GM19035 (cell line): Measurements from ENCODE around the gene ERAP2.
A peak's percentile ranks its signal among the peaks of the same experiment; 100 is the strongest.

ENCODE experiments used
- ATAC-seq: cut with Tn5 transposase; IDR thresholded peaks from one replicate; pipeline ENCODE4 v1.9.1; 2021; ENCODE audit not compliant: unreplicated experiment

The ERAP2 gene

DNA sequence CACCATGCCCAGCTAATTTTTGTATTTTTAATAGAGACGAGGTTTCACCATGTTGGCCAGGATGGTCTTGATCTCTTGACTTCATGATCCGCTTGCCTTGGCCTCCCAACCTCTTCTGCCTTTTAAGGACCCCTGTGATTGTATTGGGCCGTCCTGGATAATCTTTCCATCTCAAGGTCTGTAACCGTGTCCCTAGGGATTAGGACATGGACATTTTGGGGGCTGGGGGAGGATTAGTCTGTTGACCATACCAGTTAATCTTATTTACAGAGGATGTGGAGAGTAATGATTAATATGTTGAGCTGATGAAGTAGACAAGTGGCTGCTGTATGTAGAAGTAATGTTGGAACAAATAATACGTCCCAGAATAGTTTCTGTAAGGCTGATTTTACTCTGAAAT lies 82.7 kb downstream of the ERAP2 start:
- ATAC-seq: no peak

DNA sequence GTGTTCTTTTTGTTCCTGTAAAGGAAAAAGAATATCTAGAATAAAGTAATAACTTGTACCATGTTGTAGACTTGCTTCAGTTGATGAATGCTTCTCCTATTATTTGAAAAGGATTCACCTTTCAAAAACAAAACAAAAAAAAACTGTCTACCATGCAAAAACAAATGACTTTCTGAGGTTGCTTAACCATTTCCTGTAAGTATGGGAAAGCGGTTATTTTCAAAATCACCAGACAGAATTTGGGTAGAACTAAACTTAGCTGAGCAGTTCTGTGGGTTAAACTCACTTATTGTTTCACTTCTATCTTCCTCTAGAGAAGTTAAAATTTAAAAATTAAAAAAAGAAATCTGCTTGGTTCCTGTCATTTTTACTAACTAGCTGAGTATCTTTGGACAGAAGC lies 84.8 kb downstream of the ERAP2 start:
- ATAC-seq: peak; percentile 66

DNA sequence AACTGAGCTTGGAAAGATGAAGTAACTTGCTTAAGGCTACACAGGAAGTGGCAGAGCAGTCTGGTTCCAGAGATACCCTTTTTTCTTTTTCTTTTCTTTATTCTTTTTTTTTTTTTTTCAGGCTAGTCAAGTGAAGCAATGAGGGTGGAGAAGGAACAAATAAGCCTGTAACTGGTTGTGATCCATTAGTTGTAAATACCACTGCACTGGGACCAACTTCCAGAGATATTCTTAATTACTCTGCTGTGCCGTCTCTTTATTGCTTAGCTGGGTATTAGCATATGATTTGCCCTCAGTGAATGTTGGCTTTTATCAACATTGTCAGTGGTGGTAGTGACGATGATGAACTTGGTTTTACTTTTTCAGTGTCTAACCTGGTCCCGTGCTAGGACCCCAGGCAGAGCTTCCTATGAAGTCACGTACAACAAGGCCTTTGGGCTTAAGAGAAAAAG lies 86.3 kb downstream of the ERAP2 start:
- no peak for ATAC-seq

DNA sequence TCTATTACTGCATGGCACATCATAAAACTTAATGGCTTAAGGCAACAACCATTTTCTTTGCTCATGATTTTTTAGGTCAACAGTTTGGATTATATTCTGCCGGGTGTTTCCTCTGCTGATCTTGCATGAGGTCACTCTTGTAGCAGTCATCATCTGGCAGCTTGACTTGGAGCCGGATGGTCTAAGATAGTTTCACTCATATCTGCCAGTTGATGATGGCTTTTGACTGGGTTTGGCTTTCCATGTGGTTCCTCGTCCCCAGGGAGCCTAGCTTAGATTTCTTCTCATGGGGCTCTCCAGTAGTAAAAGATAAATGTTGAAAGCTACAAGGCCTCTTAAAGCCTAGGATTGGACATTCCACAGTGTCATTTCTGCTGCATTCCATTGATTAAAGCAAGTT lies 87.0 kb downstream of the ERAP2 start:
- peak; percentile 41 for ATAC-seq

DNA sequence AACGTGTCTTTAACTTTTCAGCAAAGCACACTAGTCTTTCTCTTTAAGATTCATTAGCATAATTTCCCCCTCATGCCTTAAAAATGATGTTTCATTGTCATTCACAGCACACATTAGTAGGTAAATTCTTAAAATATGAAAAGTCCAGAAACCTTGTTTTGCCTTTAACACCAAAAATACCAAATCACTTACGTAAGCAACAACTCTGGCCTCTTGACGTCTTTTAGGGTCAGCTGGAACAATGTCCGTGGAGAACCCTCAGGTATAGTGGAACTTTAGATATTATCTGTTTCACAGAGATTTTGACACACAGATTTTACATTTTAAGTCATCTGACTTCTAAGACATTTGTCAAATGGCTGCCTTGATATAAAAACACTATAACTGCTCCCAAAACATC lies 90.5 kb downstream of the ERAP2 start:
- ATAC-seq: no peak

DNA sequence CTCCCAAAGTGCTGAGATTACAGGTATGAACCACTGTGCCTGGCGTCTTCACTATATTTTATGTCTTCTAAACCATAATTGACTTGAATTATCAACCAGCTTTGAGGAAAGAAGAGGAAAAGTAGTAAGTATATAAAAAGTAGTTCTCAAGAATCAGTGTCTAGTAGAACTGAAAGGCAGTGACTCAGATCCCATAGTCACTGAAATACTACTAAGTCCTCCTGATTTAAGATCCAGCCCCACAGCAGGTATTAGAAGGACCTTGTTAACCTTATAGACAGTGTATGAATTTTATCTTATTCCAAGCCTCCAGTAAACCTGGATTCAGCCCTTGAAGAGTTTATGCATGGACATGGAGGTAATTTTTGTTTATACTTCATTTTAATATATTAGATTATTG lies 91.1 kb downstream of the ERAP2 start:
- no peak for ATAC-seq

DNA sequence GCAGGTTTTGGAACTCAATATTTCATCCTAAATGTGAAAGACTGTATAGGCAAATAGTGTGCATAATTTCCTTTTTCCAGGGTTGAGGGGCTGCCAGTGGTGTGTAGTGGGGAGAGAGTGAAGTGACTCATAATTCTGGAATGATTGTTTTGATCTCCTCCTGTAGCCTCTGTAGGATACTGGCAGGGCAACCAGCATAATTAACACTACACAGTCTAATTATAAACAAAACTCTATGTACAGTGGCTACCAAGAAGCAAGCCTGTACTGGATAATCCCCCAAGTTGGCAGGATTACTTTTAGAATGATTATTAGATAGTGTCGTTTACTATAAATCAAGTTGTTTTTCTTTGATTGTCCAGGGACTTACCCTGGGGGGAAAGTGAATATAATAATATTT lies 91.8 kb downstream of the ERAP2 start:
- no peak for ATAC-seq

DNA sequence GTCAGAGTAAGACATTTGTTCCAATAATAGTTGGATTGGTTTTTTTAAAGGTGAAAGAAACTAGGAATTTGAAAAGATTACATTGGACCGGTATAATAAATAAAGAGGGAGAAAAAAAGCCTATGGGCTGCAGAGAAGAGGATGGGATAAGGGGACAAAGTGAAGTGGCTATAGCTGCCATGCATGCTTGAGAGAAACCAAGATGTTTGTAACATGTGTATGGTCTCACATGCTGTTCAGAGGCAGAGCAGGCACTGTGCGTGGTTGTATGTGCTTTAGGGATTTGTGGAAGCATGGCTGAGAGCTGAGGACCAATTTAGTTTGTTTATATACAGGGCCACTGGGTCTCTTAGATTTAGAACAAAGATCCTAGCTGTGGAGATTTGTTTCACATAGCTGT lies 92.3 kb downstream of the ERAP2 start:
- no peak for ATAC-seq
